ENCODE results near the gene NEURL4.
"Not testable (repeated sequence)": the region's sequence is repeated elsewhere in the genome, so short reads cannot be mapped to it uniquely, and the experiment has no call there.

Gene NEURL4

DNA sequence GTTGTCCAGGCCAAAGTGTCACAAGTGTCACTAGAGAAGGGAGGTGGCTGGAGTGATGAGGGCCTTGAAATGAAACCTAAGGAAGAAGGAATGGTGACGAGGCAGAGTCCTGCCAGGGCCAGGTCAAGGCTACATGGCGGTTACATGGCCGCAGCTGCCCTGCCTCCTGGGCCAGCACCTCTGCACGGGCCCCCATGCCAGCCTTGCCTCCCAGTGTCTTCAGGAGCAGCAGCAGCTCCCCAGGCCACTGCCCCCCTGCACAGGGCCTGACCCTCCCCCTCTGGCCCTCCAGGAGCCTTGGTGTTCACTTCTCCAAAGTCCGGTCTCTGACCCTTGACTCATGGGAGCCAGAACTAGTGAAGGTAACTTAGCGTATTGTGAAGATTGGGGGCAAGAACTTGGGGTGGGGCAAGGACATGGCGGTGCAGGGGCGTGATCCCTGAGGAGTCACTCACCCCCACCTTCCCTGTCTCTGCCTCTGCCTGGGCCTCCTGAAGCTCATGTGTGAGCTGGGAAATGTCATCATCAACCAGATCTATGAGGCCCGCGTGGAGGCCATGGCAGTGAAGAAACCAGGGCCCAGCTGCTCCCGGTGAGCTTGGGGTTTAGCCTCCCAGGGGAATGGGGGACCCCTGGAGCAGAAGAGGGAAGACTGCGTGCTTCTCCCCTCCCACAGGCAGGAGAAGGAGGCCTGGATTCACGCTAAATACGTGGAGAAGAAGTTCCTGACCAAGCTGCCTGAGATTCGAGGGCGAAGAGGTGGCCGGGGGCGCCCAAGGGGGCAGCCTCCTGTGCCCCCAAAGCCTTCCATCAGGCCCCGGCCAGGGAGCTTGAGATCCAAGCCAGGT lies 18.7 kb upstream of the NEURL4 start:
- DNase-seq (ENCODE audit: low spot score): no peak

DNA sequence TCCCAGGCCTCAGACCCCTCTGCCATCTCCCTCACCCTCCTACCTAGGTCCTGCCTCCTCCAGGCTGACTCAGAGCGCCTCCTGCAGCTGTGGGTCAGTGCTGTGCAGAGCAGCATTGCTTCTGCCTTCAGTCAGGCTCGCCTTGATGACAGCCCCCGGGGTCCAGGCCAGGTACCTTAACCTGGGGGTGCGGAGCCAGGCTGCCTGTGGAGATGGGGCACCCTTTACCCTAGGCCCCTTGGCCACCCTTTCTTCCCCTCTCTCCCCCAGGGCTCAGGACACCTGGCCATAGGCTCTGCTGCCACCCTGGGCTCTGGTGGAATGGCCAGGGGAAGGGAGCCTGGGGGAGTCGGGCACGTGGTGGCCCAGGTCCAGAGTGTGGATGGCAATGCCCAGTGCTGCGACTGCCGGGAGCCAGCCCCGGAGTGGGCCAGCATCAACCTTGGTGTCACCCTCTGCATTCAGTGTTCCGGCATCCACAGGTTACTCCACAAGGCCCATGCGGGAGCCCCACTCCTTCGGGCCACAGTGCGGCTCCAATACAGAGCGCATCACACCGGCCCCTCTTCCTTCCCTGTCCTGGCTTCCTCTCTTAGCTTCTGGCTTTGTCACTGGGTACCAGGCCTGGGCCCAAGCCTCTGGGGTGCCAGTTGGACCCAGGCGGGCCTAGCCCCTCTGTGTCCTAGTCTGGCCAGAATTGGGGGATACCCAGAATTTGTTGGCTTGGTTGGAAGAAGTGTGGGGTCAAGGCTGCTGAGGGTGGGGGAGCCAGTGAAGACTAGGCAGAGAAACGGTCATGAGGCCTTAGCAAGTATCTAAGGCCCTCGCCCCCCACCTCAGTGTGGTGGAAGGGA lies 17.9 kb upstream of the NEURL4 start:
- no peak for DNase-seq (ENCODE audit: low spot score)

DNA sequence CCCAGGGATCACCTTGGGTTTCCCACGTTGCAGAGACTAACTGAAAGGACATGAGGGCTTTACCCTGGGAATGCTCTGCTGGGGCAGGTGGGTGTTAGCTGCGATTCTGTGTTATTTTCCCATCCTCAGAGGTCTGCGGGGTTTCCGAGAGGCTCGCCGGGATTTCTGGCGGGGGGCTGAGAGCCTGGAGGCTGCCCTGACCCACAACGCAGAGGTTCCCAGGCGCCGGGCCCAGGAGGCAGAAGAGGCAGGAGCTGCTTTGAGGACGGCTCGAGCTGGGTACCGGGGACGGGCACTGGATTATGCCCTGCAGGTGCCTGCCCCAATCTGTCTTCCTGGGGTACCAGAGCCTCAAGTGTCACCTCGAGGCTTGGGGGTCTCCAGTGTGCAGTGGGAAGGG lies 14.1 kb upstream of the NEURL4 start:
- DNase-seq (ENCODE audit: low spot score): no peak

DNA sequence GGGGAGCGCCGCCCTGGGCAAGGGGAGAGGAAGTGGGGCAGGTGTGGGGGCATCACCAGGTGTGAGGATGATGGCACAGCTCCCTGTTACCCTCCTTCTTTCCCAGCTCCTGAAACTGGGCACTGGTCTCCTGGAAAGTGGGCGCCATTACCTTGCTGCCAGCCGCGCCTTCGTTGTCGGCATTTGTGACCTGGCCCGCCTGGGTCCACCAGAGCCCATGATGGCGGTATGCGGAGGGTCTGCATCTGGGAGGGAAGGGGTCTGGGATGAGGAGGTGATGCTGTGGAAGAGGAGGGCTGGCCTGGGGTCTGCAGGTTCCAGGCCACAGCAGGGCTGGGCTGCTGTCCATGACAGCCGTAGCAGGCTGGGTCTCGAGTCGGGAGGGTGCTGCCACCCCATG lies 12.7 kb upstream of the NEURL4 start:
- no peak for DNase-seq (ENCODE audit: low spot score)

DNA sequence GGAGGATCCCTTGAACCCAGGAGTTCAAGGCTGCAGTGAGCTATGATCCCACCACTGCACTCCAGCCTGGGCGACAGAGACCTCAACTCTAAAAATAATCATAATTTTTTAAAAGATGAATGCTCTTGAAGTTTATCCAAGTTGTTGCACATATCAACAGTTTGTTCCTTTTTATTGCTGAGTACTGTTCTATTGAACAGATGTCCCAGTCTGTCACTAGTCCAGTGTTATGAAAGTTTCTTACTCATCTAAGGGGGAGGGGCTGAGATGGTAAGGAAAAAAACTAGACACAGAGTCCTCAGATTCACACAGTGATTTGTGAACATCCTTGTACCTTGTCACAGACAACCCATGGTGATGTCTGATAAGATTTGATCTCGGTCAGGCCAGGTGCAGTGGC lies 11.0 kb upstream of the NEURL4 start:
- DNase-seq (ENCODE audit: low spot score): no peak

DNA sequence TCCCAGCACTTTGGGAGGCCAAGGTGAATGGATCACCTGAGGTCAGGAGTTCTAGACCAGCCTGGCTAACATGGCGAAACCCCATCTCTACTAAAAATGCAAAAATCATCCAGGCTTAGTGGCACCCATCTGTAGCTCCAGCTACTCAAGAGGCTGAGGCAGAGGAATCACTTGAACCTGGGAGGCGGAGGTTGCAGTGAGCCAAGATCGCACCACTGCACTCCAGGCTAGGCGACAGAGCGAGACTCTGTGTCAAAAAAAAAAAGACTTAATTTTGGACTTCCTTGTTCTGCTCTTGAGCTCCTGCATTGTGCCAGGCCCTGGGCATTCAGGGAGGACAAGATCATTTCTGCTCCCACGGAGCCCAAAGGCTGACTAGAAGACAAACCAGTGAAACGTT lies 8.5 kb upstream of the NEURL4 start:
- not testable (repeated sequence) for DNase-seq (ENCODE audit: low spot score)

DNA sequence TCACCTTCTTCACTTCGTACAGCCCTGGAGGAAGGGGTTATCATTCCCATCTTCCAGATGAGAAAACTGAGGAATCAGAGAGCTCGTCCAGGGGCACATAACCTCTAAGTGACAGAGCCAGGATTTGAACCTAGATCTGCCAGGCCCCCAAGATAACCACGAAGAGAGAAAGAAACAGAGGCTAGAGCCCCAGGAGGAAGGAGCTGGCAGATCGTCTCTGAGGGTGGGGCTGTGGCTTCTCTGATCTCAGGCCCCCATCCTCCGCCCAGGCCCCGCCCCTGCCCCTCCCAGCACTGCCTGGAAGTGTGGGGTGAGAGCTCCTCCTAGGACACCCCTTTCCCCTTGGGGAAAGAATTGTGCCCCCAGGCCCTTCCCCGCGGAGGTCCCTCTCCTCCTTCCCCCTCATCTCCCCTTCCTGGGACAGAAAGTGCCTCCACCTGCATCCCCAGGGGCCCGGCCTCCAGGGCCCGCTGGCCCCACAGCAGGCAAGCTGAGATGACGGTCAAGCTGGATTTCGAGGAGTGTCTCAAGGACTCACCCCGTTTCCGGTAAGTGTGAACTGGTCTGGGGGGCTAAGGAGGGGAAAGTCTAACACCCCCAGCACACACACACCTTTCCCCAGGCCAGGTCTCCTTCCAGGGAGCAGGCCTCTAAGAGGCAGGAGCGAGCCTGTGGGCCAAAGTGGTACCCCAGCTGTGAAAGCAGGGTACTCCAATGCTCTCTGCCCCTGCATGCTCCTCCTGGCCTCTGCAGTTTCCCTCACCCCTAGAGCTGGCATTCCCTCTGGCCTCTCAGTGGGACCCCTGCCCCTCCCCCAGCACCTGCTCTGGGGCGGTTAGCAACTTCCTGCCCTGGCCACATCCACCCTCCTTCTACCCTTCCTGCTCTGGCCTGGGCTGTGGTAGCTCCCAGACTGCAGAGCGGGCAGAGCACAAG lies 7.4 kb upstream of the NEURL4 start, which contains the start of gene ACAP1:
TSS of gene ACAP1 (plus strand) at position 290 of the 936 bp plus-strand sequence. CDS start at position 496, 206 bp downstream.
- no peak for DNase-seq (ENCODE audit: low spot score)

DNA sequence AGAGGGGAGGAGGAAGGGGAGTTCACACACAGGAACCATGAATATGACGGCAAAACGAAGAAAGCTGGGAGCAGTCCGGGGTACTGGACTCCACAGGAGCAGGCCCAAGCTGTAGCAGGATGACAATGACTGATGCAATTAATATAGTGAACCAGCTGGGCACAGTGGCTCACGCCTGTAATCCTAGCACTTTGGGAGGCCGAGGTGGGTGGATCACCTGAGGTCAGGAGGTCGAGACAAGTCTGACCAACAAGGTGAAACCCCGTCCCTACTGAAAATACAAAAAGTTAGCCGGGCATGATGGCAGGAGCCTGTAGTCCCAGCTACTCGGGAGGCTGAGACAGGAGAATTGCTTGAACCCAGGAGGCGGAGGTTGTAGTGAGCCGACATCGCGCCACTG lies 6.6 kb upstream of the NEURL4 start:
- DNase-seq (ENCODE audit: low spot score): not testable (repeated sequence)

DNA sequence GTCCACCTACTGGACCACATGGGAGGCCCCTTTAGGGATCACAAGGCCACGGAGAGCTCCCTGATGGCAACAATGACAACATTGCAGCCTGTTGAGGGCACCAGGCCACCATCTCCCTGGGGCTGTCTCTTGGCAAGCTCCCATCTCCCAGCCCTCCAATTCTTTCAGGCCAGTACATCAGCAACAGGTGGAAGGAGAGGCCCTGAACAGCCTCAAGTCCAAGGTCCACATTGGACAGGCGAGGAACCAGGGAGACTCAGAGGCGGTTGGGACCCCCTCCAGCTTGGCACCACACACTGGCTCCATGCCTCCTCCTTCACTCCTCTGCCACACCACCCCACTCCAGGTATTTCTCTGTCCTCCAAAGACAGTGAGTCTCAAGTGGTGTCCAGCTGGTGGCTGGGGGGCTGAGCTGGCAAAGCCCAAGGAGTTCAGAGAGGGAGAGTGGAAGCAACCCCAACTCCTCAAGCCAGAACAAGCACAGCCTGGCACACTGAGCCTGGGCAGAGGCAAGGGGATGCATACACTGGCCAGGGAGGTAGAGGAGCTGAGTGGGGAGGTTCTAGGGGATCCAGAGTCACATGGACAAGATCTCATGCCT lies 5.9 kb upstream of the NEURL4 start:
- no peak for DNase-seq (ENCODE audit: low spot score)

DNA sequence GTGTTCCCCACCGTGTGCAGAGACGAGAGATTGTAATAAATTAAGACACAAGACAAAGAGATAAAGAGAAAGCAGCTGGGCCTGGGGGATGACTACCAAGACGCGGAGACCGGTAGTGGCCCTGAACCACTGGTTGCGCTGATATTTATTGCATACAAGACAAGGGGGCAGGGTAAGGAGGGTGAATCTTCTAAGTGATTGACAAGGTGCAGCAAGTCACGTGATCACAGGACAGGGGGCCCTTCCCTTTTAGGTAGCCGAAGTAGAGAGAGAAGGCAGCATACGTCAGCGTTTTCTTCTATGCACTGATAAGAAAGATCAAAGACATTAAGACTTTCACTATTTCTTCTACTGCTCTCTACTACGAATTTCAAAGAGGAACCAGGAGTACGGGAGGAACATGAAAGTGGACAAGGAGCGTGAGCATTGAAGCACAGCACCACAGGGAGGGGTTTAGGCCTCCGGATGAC lies 3.5 kb upstream of the NEURL4 start:
- DNase-seq (ENCODE audit: low spot score): not testable (repeated sequence)

DNA sequence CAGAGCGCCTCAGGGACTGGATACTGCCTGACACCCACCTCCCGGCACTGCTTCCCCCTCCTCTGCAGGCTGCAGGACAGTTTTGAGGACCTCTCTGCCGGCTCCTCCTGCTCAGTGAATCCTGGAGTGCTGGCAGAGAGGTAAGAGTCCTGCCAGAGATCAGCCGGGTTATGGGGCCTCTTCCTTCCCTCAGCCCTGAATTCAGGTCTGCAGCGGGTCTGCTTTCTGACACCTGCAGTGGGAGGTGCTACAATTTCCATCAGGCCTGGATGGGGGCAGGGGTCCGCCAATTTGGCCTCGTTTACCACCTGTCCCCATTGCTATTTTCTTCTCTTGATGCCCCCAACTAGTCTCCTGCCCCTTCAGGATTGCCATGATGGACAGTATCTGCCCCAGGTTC lies 3.0 kb upstream of the NEURL4 start:
- no peak for DNase-seq (ENCODE audit: low spot score)

DNA sequence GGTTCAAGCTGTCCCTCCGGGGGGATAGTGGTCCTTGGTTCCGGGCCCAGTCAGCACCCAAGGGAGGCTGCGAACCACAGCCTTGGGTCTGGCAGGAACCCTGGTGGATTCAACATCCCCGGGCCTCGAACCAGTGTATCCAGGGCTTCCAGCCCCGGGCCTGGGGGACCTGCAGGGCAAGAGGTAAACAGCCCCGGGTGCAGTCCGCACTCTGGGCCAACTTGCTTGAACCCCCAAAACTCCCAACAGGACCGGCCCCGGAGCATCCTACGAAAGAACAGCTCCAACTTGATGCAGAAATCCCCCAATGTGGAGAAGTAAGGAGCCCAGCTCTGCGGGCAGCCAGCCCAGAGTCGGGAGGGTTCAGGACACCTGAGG lies 1.5 kb upstream of the NEURL4 start:
- DNase-seq (ENCODE audit: low spot score): no peak

DNA sequence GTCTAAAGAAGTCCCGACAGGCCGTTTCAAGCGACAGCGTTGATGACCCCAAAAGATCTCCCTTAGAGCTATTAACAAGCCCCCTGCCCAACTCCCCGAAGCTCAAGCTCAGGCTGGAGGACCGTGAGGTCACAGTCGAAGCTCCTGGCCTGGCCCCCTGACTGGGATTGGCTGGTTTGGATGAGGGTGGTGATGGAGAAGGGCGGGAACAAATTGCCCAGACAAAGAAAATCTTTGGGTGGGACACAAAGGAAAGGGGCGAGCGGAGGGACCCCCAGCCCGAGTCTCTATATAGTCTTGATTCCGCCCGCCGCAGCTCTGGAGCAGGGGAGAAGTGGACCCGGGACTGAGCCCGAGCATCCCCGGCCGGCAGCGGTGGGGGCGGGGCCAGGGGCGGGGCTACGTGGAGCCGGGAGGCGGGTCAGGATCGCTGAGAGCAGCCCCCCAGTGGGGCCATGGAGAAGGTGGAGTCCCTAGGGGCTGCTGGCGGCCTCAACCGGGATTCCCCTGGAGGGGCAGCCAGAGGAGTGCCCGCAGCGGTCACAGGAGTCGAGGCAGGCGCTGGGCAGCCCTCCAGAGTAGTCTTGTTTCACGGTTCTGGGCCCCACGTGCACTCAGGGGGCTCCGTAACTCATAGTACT lies 982 bp upstream of the NEURL4 start:
- DNase-seq (ENCODE audit: low spot score): peak; percentile 78

DNA sequence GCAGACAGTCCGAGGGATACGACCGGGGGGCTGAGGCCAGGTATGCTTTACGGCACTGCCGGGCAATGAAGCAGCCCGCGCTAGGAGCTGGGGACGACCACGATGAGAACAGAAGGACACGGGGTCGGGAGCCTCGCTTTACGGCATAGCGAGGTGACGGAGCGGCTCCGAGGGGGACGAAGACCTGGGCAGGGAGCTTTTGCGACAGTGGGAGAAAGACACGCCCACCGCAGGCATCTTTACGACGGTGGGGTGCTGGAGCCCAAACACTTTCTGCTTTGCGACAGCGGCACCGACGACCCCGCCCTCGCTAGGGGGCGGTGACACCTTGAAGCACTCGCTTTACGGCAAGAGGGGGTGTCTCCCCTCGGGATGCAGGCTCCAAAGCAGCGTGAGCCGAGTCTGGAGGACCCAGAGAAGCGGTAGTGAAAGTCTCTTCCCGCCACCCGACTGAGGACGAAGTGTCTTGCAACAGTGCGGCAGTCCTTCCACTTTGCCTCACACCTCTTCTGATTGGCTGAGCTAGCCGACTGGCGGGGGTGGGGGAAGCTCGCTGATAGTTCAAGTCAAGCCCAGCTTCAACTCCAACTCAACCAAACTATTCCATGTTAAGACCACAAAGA lies 350 bp upstream of the NEURL4 start:
- DNase-seq (ENCODE audit: low spot score): peak; percentile 90

DNA sequence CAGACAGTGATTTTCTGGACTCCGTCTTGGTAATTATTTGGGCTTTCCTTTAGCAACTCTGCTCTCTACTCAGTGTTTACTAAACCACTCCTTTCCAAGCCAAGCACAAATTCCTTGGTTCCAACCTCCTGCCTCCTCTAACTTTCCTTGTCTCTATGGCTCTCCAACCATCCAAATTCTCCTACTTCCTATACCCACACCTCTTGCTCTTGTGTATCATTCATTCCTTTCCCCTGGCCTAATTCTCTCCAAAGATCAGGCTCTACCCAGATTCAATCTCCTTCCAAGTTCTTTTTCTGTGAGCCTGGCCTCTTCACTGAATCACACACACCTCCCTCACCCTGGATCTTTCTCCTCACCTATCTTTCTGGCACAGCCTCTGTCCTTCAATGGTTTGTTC lies 1.1 kb downstream of the NEURL4 start:
- DNase-seq (ENCODE audit: low spot score): no peak

DNA sequence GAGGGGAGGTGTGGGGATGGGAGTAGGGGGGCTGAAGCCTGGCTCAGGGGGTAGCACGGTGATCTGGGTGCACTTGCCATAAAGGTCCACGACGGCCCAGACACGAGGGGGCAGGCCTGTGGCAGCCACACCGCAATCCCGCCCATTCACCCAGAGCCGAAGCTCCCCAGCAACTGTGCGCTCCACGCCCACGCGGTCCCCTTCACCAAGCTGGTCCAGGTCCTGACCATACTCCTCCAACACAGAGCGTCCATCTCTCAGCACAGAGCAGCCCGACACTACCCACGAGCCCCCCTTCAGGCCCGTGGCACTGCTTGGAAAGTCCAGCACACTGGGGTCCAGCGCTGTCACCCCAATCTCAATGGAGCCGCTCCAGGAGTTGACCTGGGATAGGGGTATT lies 1.6 kb downstream of the NEURL4 start:
- DNase-seq (ENCODE audit: low spot score): no peak

DNA sequence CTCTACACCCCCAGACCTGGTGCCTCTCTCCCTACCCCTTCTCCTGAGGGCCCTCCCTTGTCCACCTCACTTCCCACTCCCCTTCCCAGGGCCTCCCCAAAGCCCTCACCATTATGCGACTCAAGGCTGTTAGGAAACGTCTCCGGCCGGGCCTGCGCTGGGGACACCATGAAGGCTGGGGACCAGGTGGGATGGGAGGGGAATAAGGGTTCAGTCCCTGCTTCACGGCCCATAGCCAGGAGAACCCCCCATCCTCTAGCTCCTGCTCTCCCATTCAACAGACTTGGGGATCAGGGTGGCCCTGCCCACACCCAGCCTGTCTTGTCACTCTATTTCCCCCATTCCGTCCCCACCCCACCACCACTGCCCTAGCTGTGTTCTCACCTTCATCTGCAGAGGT lies 2.1 kb downstream of the NEURL4 start:
- DNase-seq (ENCODE audit: low spot score): no peak

DNA sequence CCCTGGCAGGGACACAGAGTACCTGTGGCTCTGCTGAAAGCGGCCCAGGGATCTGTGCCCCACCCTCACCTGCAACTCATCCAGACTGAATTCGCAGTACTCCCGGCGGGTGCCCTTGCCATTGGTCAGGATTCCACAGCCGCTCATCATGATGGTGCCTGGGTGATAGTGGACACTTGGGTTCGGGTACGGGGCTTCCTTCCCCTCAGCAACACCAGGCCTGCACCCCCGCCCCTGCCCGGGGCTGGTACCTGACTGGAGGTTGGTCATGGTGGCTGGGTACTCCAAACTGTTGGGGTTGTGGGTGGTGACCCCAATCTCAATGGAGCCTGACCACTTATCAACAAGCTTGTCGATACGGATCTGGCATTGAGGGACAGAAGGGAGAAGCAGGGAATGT lies 2.9 kb downstream of the NEURL4 start:
- no peak for DNase-seq (ENCODE audit: low spot score)

DNA sequence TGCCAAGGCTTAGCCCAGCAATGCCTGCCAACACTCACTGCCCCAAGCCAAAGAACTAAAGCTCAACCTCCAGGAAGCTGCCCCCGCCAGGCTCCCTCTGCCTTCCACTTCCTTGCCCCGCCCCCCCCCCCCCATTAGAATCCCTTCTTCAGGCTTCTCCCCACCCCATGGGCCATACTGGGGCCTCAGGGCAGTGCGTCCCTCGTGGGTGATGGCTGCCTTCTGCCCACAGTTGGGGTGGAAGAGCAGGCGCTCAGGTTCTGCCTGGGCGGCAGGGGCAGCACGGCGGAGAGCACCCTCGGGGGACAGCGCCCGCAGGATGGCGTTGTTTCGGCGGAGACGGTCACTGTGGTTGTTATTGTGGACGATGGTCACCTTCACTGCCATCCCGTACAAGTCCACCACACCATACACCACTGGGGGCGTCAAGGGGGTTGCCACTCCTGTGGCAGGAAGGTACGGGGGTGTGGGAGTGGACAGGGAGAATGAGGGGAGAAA lies 4.1 kb downstream of the NEURL4 start:
- no peak for DNase-seq (ENCODE audit: low spot score)

DNA sequence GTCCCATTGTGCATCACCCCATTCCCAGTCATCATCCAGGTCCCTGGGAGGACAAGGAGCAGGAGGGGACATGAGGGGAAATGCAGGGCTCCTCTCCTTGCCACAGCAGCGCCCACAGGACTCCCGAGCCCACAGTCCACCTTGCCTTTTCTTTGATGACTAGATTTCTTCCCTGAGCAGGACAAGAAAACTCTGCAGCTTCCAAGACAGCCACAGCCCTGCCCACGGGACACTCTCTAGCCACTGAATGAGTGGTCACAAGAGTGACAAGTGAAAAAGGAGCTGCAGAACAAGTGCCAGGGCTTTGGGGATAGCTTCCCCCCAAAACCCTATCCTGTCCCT lies 4.7 kb downstream of the NEURL4 start:
- no peak for DNase-seq (ENCODE audit: low spot score)

All from D341Med (cell line).